ENCODE data around the gene KRTAP27-1. TPM values are rescaled to one million over a fixed set of nuclear protein-coding genes. Genes with fewer than 3 reads are reported as not detected.

The KRTAP27-1 gene, protein sequence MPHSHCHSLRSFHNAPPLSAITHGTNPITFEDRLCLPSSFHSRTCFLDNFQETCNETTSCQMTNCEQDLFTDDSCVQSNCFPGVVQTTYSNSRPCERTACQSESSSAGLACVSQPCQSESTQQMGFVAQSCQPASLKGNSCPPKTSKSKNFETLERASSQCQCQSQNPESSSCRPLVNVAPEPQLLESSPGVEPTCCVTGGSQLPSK
- total RNA-seq: not detected

DNA sequence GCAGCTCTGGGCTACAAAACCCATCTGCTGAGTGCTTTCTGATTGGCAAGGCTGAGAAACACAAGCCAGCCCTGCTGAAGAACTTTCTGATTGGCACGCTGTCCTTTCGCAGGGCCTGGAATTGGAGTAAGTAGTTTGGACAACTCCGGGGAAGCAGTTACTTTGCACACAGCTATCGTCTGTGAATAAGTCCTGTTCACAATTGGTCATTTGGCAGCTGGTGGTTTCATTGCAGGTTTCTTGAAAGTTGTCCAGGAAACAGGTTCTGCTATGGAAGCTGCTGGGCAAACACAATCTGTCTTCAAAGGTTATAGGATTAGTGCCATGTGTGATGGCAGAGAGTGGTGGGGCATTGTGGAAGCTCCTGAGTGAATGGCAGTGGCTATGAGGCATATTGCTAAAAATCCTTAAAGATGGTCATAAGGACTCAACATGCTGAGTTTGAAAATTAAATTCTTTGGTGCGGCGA lies at the start of gene KRTAP27-1:
Gene KRTAP27-1, minus strand, starts transcription at position 419 of the 469 bp plus-strand sequence. Its CDS starts 26 bp downstream, at position 393.
- TF ChIP-seq, protein P1, sequence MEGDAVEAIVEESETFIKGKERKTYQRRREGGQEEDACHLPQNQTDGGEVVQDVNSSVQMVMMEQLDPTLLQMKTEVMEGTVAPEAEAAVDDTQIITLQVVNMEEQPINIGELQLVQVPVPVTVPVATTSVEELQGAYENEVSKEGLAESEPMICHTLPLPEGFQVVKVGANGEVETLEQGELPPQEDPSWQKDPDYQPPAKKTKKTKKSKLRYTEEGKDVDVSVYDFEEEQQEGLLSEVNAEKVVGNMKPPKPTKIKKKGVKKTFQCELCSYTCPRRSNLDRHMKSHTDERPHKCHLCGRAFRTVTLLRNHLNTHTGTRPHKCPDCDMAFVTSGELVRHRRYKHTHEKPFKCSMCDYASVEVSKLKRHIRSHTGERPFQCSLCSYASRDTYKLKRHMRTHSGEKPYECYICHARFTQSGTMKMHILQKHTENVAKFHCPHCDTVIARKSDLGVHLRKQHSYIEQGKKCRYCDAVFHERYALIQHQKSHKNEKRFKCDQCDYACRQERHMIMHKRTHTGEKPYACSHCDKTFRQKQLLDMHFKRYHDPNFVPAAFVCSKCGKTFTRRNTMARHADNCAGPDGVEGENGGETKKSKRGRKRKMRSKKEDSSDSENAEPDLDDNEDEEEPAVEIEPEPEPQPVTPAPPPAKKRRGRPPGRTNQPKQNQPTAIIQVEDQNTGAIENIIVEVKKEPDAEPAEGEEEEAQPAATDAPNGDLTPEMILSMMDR (IDR thresholded peaks at IDR 0.05; ENCODE audit: low read depth): no peak

DNA sequence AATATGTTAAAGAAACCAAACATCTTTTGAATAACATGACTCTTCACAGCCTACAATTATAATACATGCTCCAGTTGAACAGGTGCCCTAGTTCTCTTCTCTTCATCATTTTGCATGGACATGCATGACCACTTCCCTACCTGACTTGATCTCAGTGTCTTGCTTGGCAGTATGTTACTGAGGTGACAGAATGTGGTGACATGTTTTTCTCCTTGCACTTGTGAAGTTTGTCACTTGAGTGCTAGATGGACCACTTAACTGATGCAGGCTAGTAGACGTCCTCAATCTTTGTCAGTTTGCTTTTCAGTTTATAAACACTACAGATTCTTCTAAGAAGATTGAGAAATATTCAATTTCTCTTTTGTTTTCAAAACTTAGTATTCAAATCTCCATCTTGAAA lies 44.7 kb upstream of the KRTAP27-1 start:
- TF ChIP-seq, protein P1 (IDR thresholded peaks at IDR 0.05; ENCODE audit: low read depth): no peak

DNA sequence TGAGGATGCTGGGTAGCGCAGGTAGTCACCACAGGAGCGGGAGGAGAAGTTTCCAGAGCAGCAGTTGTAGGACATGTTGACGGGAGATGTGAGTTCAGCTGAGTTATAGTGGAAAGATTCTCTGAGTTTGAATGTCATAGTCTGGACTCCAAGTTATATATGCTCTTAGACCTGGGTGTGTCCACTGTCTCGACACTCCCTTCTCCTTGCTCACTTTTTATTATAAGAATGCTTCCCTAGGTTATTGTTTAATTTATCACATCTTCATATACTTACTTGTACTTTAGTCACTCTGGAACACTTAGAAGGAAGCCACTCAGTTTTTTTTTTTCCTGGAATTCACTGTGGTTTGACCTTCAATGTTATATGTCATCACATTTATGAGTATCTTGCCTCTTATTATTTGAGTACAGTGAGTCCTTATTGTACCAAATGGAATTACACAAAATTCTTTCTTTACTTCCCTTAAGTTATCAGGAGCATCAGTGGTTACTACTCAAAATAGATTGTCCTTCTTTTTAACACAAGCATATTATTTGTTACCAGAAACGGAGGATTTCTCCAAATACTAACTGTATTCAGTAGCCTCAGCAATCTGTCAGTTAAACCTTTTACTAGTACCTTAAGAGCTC lies 34.8 kb upstream of the KRTAP27-1 start, which contains the start of gene KRTAP13-2:
Gene KRTAP13-2, minus strand, starts transcription at position 133 of the 632 bp plus-strand sequence. Its CDS starts 58 bp downstream, at position 75.
- TF ChIP-seq, protein P1 (IDR thresholded peaks at IDR 0.05; ENCODE audit: low read depth): no peak

DNA sequence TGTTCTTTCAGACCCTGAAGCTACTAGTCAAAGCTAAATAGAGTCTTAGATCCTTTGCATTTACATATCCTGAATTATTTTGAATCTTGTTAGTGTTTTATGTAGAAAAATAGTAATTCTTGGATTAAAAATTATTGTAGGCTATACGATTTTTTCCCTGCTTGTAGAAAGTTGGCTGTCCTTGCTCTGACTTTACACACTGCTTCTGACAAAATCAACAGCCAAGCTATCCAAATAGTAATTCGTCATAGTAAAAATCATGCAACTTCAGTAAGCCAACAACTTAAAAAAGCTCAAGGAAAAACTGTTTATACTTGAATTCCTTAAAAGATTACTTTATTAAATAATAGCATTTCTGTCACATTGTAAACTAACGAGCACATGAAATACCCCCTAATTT lies 18.4 kb upstream of the KRTAP27-1 start:
- TF ChIP-seq, protein P1 (IDR thresholded peaks at IDR 0.05; ENCODE audit: low read depth): no peak

DNA sequence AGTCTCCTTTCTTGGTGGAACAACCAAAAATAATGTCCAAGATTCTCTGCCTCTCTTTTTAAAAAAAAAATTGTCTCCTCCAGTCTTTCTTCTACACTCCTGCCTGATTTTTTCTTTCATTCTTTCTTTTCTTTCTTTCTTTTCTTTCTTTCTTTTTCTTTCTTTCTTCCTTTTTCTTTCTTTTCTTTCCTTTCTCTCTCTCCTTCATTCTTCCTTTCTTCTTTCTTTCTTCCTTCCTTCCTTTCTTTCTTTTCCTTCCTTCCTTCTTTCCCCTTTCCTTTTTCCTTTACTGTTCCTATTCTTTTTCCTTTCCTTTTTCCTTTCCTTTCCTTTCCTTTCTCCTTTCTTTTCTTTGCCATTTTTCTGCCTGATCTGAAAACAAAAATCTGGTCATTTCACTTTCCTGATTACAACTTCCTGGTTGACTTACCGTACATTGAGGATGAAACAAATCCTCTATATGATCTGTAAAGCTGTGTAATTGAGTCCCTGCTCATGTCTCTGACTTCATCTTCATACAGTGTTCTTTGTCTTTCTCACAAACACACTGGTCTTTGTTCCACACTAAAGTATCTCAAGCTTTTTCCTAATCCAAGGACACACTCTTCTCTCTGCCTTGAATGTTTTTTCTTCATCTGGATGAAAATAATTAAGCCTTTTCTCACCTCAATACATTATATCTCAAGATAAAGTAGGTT lies 17.0 kb upstream of the KRTAP27-1 start:
- TF ChIP-seq, protein P1 (IDR thresholded peaks at IDR 0.05; ENCODE audit: low read depth): no peak

DNA sequence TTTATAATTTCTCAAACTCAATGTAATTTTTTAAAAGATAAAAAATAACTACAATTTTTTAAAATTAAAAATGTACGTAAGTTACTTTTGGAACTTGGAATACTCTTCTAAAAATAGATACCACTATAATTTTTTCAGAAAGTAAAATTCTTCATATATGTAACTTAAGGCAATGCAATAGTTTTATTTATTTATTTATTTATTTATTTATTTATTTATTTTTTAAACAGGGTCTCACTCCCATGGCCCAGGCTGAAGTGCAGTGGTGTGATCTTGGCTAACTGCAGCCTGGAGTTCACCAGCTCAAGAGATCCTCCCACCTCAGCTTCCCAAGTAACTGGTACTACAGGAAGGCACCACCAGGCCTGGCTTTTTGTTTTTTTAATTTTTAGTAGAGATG lies 14.0 kb upstream of the KRTAP27-1 start:
- TF ChIP-seq, protein P1 (IDR thresholded peaks at IDR 0.05; ENCODE audit: low read depth): no peak

DNA sequence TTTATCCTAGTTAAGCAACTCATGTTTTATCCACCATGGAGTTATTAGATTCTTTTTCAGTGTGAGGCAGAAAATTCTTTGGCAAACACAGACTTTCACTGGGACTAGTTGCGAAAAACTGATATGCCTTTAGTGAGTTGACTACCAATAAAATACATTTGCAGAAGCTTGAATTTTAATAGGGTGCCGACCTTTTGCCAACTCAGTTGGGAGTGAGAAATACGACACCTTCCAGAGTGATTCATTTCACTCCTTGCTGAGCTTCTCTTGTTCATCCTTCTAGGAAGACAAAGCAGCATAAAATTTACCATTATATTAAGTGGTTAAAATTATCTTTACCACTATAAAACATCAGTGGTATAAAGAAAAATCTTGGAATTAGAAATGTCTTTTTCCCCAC lies 12.1 kb upstream of the KRTAP27-1 start:
- TF ChIP-seq, protein P1 (IDR thresholded peaks at IDR 0.05; ENCODE audit: low read depth): no peak

Measured in subcutaneous adipose tissue (tissue), 4 donors.